Hair follicle dermal papilla cell (primary cell): ENCODE results near the gene HNRNPA0. TPM values are rescaled to one million over a fixed set of nuclear protein-coding genes. Genes with fewer than 3 reads are reported as not detected.

Source experiments
- total RNA-seq: library from RNA; depleted of rRNA; stranded (reverse); fragments of >200 nt; gene quantifications from 2 replicates; pipeline ENCODE4 v1.2.3, GENCODE V29; 2012

The HNRNPA0 gene
- 13.5 and 16.9 TPM in 2 replicates for total RNA-seq

GRCh38 chr5:137754188-137754960, at the start of gene HNRNPA0:
HNRNPA0 (minus strand) TSS chr5:137754363; CDS start chr5:137754066, 297 bp downstream.

GRCh38 chr5:137735555-137736284, 18.4 kb downstream of the HNRNPA0 start, which contains the start of gene KLHL3:
KLHL3 (minus strand) TSS chr5:137736089; CDS start chr5:137735646, 443 bp downstream.

Other genes with a start within 250 kb of the HNRNPA0 start
- gene KLHL3, start 18.3 kb downstream of the HNRNPA0 start, total RNA-seq, result 0.65 and 0.73 TPM in 2 replicates
- gene MYOT, start 113.5 kb upstream of the HNRNPA0 start, total RNA-seq, result not detected in 2 replicates
- gene PKD2L2, start 135.1 kb upstream of the HNRNPA0 start, total RNA-seq, result not detected in 2 replicates